ENCODE measurements around the gene HS6ST3. TPM values are rescaled to one million over a fixed set of nuclear protein-coding genes. Genes with fewer than 3 reads are reported as not detected.

HS6ST3 gene
- total and polyA plus RNA-seq, 2 donors (not counting 3 experiments of a cell fraction or from before 2014, with no cell fraction given), result 0.03 to 0.15 TPM

DNA sequence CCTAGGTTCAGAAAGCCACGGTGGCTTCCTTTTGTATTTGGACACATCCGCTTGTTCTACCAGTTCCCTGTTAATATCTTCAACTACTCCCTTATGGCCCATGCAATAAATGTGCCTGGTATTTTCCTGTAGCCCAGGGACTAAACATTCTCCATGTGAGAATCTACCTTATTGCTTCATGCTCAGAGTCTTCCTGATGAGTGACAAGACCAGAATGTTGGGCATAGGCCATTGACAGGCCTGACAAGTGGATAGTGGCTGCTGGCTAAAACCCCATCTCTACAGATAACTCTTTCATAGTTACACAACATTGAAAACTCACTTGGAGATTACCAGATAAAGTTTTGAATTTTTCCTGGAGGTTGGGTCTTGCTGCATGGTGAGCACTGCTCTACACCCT, 449.9 kb downstream of the HS6ST3 start:
- DNase-seq (ENCODE audit: low read depth, low spot score) (no peak), FAIRE-seq (no peak)
- H3K36me3 ChIP-seq (ENCODE audit: control insufficient read depth in 2 of 2, extremely low read depth in 1 of 2, insufficient read depth in 2 of 2, low read length in 2 of 2), result no peaks in the 10 kb centered on the region
- H3K9me3 ChIP-seq (replicated peaks; ENCODE audit: control insufficient read depth, insufficient read depth, low read length), result no peaks in the 10 kb centered on the region
- BruUV-seq (replicated peaks), result no TSS peak
- no peaks in the 10 kb centered on the region for H3K27me3 ChIP-seq (ENCODE audit: control insufficient read depth in 2 of 2, insufficient read depth in 2 of 2, low read length in 2 of 2)
- intact Hi-C loops (cut with micrococcal nuclease) (no loop called here), dilution Hi-C loops (cut with MboI; ENCODE audit: extremely low pct_ligation_motif_present, low sequenced_read_pairs) (no loop called here)
- no peaks in the 10 kb centered on the region for H4K20me1 ChIP-seq (replicated peaks; ENCODE audit: control insufficient read depth, extremely low read depth, insufficient read depth, low read length)
- H2AFZ ChIP-seq (ENCODE audit: low read depth, low read length), result no peak overlapping the region
- no peak overlapping the region for H3K9ac ChIP-seq (replicated peaks; ENCODE audit: extremely low read depth, insufficient read depth, low read length)
- TF ChIP-seq, protein P1, sequence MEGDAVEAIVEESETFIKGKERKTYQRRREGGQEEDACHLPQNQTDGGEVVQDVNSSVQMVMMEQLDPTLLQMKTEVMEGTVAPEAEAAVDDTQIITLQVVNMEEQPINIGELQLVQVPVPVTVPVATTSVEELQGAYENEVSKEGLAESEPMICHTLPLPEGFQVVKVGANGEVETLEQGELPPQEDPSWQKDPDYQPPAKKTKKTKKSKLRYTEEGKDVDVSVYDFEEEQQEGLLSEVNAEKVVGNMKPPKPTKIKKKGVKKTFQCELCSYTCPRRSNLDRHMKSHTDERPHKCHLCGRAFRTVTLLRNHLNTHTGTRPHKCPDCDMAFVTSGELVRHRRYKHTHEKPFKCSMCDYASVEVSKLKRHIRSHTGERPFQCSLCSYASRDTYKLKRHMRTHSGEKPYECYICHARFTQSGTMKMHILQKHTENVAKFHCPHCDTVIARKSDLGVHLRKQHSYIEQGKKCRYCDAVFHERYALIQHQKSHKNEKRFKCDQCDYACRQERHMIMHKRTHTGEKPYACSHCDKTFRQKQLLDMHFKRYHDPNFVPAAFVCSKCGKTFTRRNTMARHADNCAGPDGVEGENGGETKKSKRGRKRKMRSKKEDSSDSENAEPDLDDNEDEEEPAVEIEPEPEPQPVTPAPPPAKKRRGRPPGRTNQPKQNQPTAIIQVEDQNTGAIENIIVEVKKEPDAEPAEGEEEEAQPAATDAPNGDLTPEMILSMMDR (IDR thresholded peaks at IDR 0.05; ENCODE audit: extremely low read depth in 1 of 2, insufficient read depth in 1 of 2, low read depth in 1 of 2, low read length in 2 of 2), result no peak
- TF ChIP-seq EZH2 (IDR thresholded peaks at IDR 0.05; ENCODE audit: borderline replicate concordance, low read depth, low read length, severe bottlenecking) (no peak), POLR2A (IDR thresholded peaks at IDR 0.05; ENCODE audit: low read depth, low read length) (no peak), FOS (IDR thresholded peaks at IDR 0.05; ENCODE audit: borderline replicate concordance, insufficient read depth, low read length) (no peak), JUN (IDR thresholded peaks at IDR 0.05; ENCODE audit: borderline replicate concordance, insufficient read depth, insufficient read length, low read depth) (no peak), POLR2AphosphoS5 (IDR thresholded peaks at IDR 0.05; ENCODE audit: insufficient read depth, low read depth, low read length) (no peak), MYC (IDR thresholded peaks at IDR 0.05; ENCODE audit: low read depth, low read length) (no peak), GATA2 (IDR thresholded peaks at IDR 0.05; ENCODE audit: insufficient read depth, insufficient read length, low read depth, low read length) (no peak)
- TF ChIP-seq, protein P2, sequence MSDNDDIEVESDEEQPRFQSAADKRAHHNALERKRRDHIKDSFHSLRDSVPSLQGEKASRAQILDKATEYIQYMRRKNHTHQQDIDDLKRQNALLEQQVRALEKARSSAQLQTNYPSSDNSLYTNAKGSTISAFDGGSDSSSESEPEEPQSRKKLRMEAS (IDR thresholded peaks at IDR 0.05; ENCODE audit: insufficient read depth, insufficient read length), result no peak
- POLR2A ChIA-PET, result no interaction called here
- no peaks in the 10 kb centered on the region for H3K9me1 ChIP-seq (replicated peaks; ENCODE audit: control insufficient read depth, extremely low read depth, insufficient read depth, low read length)
- H3K4me3 ChIP-seq (replicated peaks in 1 of 3; ENCODE audit: insufficient read depth in 1 of 3, low read depth in 1 of 3, low read length in 3 of 3), result no peak overlapping the region
- CTCF ChIA-PET, result no interaction called here
- no peaks in the 10 kb centered on the region for H3K79me2 ChIP-seq (ENCODE audit: control insufficient read depth, insufficient read depth, low read length)
- H3K27ac ChIP-seq (ENCODE audit: insufficient read depth, low read depth, low read length), result no peak overlapping the region
- no peaks in the 10 kb centered on the region for H3K4me1 ChIP-seq (ENCODE audit: control insufficient read depth, extremely low read depth, insufficient read depth, low read length)
- no peak overlapping the region for H3K4me2 ChIP-seq (ENCODE audit: insufficient read depth, low read length)

All from endothelial cell of umbilical vein (primary cell).